Erythroblast (primary cell): ENCODE data around the gene HIC2.
"Not testable (repeated sequence)": the region's sequence is repeated elsewhere in the genome, so short reads cannot be mapped to it uniquely, and the experiment has no call there.

Source experiments
- DNase-seq, 2 experiments: peaks; one replicate each; lab custom pipeline; 2025; lab: John Stamatoyannopoulos, UW
- GATA1 ChIP-seq: IDR thresholded peaks from 2 replicates; pipeline ENCODE4 v1.6.1; 2011; ENCODE audit warnings: low read depth, mild to moderate bottlenecking, control low read depth, low read length, moderate library complexity
- POLR2A ChIP-seq: IDR thresholded peaks from 2 replicates; pipeline ENCODE4 v1.6.1; 2011; ENCODE audit warnings: mild to moderate bottlenecking, low read length

Gene HIC2

GRCh38 chr22:21446128-21446826 lies 29.1 kb downstream of the HIC2 start:
- TF ChIP-seq POLR2A (no peak), GATA1 (no peak)
- no peak for DNase-seq

DNA sequence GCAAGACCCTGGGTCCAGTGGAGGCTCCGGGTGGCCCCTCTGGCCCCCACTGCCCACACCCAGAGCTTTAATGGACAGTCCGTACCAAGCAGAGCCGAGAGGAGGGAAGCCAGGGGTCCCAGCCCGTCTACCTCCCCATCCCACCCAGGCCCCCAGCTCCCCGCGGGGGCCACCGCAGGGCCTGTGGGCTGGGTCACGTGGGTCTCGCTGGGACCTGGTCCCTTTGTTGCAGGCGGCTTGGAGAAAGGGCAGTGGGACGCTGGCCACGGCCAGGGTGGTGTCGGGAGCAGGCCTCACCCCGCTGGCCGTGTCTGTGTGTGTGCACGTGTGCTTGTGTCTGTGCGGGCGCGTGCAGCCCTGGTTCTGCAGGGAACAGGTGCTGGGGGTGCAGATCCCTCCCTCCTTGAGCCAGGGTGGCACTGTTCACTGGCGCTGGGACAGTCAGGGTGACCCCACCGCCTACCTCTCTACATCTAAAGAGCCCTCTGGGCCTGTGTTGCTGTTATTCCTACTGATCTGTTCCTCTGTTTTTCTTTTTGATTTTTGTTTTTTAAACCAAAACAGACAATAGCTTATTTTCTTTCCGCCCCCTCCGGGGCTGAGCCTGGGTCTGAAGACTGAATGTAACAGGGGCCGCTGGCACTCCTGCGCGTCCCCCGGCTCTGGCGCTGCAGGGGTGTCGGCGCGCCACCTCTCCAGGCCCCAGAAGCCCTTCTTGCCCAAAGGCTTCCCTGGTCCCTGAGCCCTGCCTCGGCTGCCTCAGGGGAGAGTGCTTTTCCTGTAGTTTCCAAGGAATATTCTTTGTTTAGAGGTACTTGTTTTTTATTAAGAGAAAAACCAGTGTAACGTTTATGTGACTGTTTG lies 29.9 kb downstream of the HIC2 start:
- DNase-seq = no peak

DNA sequence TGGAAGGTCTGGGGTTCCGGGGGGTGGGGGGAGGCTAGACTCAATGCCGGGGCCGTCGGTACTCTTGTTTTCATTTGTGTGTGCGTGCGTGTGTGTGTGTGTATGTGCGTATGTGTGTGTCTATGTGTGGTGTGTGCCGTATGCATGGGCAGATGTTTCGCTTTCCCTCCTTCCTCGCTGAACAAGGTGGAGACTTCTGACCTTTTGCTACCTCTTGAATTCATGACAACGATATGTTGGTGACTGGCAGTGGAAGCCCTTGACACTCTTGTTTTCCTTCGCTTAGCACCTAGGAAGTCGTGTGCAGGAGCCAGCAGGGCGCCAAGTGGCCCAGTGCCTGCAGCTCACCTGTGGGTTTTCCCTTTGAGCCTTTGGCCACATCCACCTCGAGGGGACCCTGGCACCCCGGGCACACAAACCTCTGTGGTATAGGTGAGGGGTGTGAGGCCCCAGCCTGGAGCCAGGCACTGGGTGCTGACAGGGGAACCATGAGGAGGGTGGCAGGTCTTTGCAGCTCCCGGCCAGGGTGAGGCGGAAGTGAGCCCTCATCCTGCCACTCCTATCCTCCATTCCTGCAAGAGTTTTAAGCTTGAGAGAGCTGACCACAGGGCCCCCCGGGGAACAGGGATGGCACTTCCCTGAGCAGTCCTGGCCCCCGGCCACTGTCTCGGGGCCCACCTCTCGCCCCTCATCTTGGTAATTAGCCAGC lies 30.7 kb downstream of the HIC2 start:
- no peak for DNase-seq
- TF ChIP-seq GATA1 (no peak), POLR2A (no peak)

More for the DNA sequence above, 29.9 kb downstream of the HIC2 start:
- no peak for TF ChIP-seq GATA1

DNA sequence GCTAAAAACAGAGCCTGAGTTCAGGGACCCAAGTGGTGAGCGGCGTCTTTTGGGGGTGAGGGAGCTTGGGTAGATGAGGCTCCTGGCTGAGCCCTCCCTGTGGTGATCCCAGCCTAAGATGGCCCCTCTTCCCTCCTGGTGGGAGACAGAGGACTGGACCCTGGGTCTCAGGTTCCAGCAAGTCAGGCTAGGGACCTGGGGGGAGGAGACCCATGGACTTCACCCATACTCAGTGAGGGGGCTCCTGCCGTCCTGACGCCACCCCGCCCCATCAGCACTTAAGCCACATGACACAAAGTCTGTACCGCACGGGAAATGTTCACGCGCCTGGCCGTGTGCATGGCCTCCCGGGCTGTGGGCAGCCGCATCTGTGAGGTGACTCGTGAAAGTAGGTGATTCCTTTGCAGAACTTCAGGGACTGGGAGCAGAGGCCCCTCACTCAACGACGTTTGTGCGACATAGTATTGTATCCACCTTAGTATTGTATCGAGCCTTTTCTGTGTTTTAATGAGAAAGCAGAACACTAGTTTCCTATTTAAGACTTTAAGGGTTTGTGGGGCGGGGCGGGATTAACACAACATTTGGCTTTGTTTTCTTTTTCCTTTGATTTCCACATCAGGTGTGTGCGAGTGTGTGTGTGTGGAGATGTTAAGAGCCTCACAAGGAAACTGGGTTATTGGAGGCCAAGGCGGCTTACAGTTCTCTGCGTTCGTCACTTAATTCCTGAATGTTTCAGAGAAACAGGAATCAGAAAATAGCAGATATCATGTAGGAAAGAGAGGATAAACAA lies 31.7 kb downstream of the HIC2 start:
- no peak for TF ChIP-seq GATA1
- TF ChIP-seq POLR2A = no peak
- no peak for DNase-seq

- TF ChIP-seq POLR2A (no peak), GATA1 (no peak)
- no peak for DNase-seq
Measured at GRCh38 chr22:21449531-21450319, 32.6 kb downstream of the HIC2 start.

DNA sequence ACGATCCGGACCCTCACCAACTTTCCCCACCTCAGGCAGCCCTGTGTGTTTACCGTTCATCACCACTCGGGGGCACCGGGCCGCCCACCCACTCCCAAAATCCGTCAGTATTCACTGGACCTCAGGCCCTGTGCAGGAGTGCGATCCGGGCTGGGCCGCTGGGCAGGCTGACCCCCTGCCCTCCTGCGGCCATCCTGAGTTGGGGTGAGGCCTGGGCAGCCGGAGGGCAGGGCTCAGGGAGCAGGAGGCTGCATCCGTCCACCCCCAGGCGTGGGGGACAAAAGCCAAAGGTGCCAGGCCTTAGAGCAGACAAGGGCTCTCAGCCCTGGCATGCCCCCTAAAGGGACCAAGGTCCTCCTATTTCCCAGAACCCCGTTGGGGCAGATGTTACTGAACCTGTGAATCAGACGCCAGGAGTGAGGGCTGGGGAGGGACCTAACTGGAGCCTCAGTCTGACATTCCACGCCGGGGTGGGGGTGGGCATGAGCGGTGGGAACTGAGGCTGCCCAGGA lies 33.2 kb downstream of the HIC2 start:
- no peak for DNase-seq
- TF ChIP-seq POLR2A = no peak

DNA sequence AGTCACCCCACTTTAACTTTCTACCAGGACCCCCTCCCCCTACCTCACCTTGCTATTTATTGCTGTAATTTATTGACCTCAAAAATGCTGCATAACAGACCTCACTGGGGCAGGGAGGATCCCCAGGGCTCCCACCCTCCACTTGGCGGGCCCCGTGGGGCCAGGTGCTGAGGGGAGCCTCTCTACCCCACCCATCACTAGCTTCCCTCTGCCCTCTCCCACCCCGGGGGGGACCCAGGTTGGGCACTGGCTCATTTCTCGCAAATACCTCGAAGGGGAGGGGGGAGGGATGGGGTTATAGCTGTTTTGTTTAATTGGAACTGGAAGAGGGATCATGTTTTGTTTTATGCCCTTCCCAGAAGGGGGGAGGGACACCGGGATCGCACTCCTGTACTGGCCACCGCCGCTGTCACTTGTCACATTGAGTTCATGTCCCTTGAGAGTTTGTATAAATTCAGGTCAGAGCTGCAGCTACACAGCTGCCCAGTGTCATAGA lies 33.7 kb downstream of the HIC2 start:
- DNase-seq = no peak
- TF ChIP-seq GATA1 (no peak), POLR2A (no peak)

DNA sequence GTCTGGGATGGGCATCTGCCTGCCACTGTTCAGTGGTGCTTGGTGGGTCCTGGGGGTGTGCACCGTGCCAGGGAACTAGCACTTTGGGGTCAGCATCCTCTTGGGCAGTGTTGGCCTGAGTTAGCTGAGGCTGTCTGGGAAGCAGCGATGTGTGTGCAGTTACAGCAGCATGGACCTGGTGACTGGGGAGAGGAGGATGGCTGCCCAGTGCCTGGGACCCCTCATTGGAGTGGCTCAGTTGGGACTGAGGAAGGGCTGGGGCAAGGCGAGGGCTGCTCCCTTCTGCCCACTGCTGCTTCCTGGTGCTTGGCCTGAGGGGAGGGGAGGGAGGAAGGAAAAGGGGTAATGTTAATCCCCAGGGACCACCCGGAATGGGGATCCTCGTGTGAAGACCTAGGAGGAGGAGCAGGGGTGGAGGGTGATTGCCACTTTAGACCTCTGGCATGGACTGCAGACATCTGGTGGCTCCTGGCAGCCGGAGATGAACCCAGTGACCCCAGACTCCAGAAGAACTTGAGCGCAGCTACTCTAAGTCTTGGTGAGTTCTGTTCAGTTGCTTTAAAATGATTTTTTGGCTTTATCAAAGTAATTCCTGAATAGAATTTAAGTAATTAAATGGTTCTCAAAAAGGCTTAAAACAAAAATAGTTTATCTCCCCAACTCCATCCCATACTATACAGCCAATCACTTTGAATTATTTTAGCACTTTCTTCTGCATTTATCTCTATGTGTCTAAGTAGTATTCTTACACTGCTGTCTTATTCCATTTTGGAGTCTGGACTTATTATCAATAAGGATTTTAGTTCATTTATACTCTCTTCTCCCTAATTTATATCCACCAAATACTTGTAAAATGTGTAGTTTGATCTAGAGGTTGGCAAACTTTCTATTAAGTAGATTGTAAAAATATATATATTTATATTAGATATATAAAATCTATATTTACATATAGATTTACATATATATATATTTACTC lies 34.7 kb downstream of the HIC2 start:
- no peak for DNase-seq
- TF ChIP-seq GATA1 (no peak), POLR2A (no peak)

DNA sequence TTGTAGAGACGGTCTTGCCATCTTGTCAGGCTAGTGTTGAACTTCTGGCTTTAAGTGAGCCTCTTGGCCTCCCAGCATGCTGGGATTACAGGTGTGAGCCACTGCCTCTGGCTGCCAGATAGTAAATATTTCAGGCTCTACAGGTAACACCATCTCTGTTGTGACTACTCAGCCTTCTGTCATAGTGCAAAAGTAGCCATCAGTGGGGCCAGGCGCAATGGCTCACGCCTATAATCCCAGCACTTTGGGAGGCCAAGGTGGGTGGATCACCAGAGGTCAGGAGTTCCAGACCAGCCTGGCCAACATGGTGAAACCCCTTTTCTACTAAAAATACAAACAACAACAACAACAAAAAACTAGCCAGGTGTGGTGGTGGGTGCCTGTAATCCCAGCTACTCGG lies 35.5 kb downstream of the HIC2 start:
- not testable (repeated sequence) for DNase-seq

- not testable (repeated sequence) for DNase-seq
Measured at GRCh38 chr22:21454998-21455333, 37.8 kb downstream of the HIC2 start.

DNA sequence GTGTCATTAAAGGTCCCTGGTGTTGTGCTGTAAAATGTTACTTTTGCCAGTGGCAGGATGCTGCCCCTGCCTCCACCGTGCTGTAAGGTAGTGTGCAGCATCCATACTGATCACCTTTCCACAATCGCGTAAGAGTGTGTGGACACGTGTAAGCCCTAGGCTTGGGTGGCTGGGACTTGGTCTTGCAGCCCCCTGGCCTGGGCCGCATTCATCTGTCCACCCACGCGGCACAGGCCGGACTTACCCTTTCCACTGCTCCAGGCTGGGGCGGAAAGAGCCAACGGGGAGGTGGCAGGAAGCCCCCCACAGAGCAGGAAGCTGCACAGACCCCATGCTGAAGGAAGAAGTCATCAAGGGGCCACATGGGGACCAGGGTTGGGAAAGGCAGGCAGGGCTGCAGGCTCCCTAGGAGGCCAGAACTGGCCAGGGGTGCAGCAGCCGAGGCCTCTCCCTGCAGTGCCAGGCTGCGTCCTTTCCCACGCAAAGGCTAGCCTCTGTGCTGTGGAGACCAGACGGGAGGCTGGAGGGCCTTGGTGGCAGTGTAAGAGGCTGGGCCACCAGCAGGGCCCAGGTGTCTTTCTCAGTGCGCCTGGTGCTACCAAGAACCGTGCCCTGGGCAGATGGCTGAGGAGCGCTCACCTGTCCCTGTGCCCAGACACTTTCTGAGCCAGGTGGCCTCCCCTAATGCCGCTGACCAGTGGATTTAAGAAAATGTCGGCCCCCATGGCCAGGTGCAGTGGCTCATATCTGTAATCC lies 38.3 kb downstream of the HIC2 start:
- no peak for TF ChIP-seq POLR2A
- TF ChIP-seq GATA1 = no peak
- no peak for DNase-seq
